ENCODE results near the gene ATP13A1. TPM values are rescaled to one million over a fixed set of nuclear protein-coding genes. Genes with fewer than 3 reads are reported as not detected.

Gene ATP13A1
- total RNA-seq, 1 experiment from 2014 or later: 48.5 TPM

DNA sequence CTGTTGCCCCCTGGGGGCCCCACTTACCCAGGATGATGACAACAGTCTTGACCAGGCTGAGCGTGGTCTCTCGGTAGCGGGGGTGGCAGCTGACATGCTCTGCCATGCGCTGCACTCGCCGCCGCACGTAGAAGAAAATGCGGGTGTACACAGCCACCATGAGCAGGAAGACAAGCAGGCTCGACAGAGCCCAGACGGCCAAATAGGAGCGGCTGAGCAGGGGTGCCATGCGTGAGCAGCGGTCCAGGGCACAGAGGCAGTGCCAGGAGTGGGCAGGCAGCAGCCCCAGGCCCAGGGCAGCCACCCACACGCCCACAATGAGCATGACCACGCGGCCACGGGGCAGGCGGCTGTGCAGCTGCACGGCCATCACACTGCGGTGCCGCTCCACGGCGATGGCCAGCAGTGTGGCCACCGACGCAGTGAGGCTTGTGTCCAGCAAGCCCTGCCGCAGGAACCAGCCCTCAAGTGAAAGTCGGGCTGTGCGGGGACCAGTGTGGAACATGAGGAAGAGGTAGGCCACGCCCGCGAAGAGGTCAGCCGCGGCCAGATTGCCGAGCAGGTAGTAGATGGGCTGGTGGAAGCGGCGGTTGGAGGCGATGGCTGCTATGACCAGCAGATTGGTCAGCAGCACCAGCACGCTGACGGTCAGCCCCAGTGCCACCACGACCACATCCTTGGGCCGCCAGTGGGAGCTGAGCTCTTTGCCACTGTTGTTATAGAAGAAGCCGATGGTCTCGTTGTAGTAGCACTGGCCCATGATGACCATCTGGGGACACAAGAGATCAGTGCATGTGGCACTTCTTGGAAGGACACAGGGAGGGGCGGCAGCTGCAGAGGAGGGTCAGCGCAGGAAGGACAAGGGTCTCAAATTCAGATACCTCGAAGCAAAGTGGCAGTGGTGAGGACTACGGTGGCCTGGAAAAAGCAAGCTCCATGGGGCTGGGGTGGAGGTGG, 36.7 kb downstream of the ATP13A1 start:
- BruUV-seq (replicated peaks): TSS peak; percentile 53
- Histone ChIP-seq H3K27me3 (ENCODE audit: low read length) (no peaks in the 10 kb centered on the region), H3F3A (ENCODE audit: low read length, unreplicated experiment) (no peaks in the 10 kb centered on the region), H3K4me2 (ENCODE audit: low read length) (peak overlapping the region; percentile 83), H3K9ac (ENCODE audit: low read length) (peak overlapping the region; percentile 95), H2AFZ (ENCODE audit: low read length) (peak overlapping the region; percentile 89; the same call in 1 of the 2 replicates), H3K36me3 (ENCODE audit: low read depth, low read length) (no peaks in the 10 kb centered on the region; the same call in 1 of the 2 replicates), H3K27ac (ENCODE audit: low read length) (0 out of 2 replicates have a peak overlapping the region, but pooled peaks have one; percentile 83), H3K9me2 (replicated peaks; ENCODE audit: low read length) (no peaks in the 10 kb centered on the region), H4K20me1 (ENCODE audit: low read length) (no peaks in the 10 kb centered on the region), H3K4me1 (ENCODE audit: insufficient read depth, low read length) (peaks cover 13% of the 10 kb centered on the region), H3K4me3 (ENCODE audit: low read length) (peak overlapping the region; percentile 84), H3K79me2 (ENCODE audit: low read length) (peaks cover 16% of the 10 kb centered on the region), H3K9me3 (ENCODE audit: low read length) (no peaks in the 10 kb centered on the region)
- ChIA-PET CTCF (no interaction called here), POLR2A (ENCODE audit: unreplicated experiment) (no interaction called here)
- DNase-seq (no peak), ATAC-seq (no peak)
- no peak for TF ChIP-seq EZH2 (IDR thresholded peaks at IDR 0.05; ENCODE audit: low read length, unreplicated experiment)
- TF ChIP-seq EZH2phosphoT487 (IDR thresholded peaks at IDR 0.05; ENCODE audit: borderline replicate concordance, low read length): no peak
- intact Hi-C loops (cut with micrococcal nuclease): no loop called here

DNA sequence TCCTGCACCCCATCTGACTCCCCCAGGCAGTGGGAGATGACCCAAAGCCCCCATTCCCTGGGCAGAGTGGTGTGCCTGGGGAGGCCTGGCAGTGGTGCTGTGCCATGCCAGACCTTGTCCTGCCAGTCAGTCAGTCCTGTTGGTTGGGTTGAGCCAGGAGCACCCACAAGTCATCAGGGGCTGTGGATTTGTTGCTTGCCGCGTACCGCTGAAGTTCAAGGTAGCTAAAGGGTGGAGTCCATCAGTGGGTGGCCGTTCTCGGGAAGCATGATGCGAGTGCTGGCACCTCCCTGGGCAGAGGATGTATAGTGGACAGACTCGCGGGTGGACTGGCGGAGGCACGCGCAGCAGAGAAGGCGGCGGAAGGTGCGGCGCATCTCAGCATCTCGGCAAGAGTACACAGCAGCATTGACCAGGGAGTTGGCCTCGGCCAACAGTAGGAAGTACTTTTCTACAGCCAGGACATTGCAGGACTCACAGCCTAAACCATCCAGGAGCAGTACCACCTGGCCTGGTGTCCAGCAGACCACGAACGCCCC, 39.4 kb downstream of the ATP13A1 start:
- H2AFZ ChIP-seq (ENCODE audit: low read length): no peak overlapping the region
- no TSS peak for BruUV-seq (replicated peaks)
- no peaks in the 10 kb centered on the region for H4K20me1 ChIP-seq (ENCODE audit: low read length)
- H3K4me2 ChIP-seq (ENCODE audit: low read length): no peak overlapping the region
- DNase-seq (no peak), ATAC-seq (no peak)
- no peak overlapping the region for H3K9ac ChIP-seq (ENCODE audit: low read length)
- H3K27me3 ChIP-seq (ENCODE audit: low read length): no peaks in the 10 kb centered on the region
- POLR2A ChIA-PET (ENCODE audit: unreplicated experiment): no interaction called here
- no peaks in the 10 kb centered on the region for H3K9me2 ChIP-seq (replicated peaks; ENCODE audit: low read length)
- intact Hi-C loops (cut with micrococcal nuclease): no loop called here
- H3K27ac ChIP-seq (ENCODE audit: low read length): no peak overlapping the region
- CTCF ChIA-PET: no interaction called here
- H3K4me1 ChIP-seq (ENCODE audit: insufficient read depth, low read length): peaks cover 11% of the 10 kb centered on the region
- H3K79me2 ChIP-seq (ENCODE audit: low read length): peaks cover 16% of the 10 kb centered on the region
- H3F3A ChIP-seq (ENCODE audit: low read length, unreplicated experiment): no peaks in the 10 kb centered on the region
- no peaks in the 10 kb centered on the region for H3K9me3 ChIP-seq (ENCODE audit: low read length)
- TF ChIP-seq, protein P1, sequence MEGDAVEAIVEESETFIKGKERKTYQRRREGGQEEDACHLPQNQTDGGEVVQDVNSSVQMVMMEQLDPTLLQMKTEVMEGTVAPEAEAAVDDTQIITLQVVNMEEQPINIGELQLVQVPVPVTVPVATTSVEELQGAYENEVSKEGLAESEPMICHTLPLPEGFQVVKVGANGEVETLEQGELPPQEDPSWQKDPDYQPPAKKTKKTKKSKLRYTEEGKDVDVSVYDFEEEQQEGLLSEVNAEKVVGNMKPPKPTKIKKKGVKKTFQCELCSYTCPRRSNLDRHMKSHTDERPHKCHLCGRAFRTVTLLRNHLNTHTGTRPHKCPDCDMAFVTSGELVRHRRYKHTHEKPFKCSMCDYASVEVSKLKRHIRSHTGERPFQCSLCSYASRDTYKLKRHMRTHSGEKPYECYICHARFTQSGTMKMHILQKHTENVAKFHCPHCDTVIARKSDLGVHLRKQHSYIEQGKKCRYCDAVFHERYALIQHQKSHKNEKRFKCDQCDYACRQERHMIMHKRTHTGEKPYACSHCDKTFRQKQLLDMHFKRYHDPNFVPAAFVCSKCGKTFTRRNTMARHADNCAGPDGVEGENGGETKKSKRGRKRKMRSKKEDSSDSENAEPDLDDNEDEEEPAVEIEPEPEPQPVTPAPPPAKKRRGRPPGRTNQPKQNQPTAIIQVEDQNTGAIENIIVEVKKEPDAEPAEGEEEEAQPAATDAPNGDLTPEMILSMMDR (conservative IDR thresholded peaks at IDR 0.05; ENCODE audit: low read depth, low read length): no peak
- TF ChIP-seq EZH2 (IDR thresholded peaks at IDR 0.05; ENCODE audit: low read length, unreplicated experiment): no peak
- TF ChIP-seq EZH2phosphoT487 (IDR thresholded peaks at IDR 0.05; ENCODE audit: borderline replicate concordance, low read length): no peak
- H3K4me3 ChIP-seq (ENCODE audit: low read length): no peak overlapping the region
- H3K36me3 ChIP-seq (ENCODE audit: low read depth, low read length): no peaks in the 10 kb centered on the region; the same call in 1 of the 2 replicates

DNA sequence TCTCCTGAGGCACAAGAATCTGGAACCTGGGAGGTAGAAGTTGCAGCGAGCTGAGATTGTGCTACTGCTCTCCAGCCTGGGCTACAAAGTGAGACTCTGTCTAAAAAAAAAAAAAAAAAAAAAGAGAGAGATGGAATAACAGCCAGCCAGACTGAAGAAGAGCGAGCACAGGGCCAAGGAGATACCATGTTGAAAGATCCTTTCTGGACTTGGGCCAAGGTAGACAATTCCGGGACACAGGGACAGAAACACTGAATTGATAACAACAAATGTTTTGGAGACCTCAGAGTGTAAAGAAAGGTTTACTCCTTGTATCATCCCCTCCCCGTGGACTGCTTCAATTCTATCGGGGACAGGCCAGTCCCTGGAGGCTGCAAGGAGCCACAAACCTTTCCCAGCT, 40.1 kb downstream of the ATP13A1 start:
- TF ChIP-seq, protein P1 (conservative IDR thresholded peaks at IDR 0.05; ENCODE audit: low read depth, low read length): no peak
- TF ChIP-seq EZH2phosphoT487 (IDR thresholded peaks at IDR 0.05; ENCODE audit: borderline replicate concordance, low read length) (no peak), EZH2 (IDR thresholded peaks at IDR 0.05; ENCODE audit: low read length, unreplicated experiment) (no peak)
- intact Hi-C loops (cut with micrococcal nuclease): no loop called here
- Histone ChIP-seq H3K27ac (ENCODE audit: low read length) (no peak overlapping the region), H3K4me1 (ENCODE audit: insufficient read depth, low read length) (peaks cover 14% of the 10 kb centered on the region), H3K4me3 (ENCODE audit: low read length) (no peak overlapping the region), H2AFZ (ENCODE audit: low read length) (no peak overlapping the region), H3F3A (ENCODE audit: low read length, unreplicated experiment) (no peaks in the 10 kb centered on the region), H4K20me1 (ENCODE audit: low read length) (no peaks in the 10 kb centered on the region), H3K9me3 (ENCODE audit: low read length) (no peaks in the 10 kb centered on the region), H3K36me3 (ENCODE audit: low read depth, low read length) (no peaks in the 10 kb centered on the region; the same call in 1 of the 2 replicates), H3K79me2 (ENCODE audit: low read length) (peaks cover 16% of the 10 kb centered on the region), H3K9me2 (replicated peaks; ENCODE audit: low read length) (no peaks in the 10 kb centered on the region), H3K4me2 (ENCODE audit: low read length) (no peak overlapping the region), H3K27me3 (ENCODE audit: low read length) (no peaks in the 10 kb centered on the region), H3K9ac (ENCODE audit: low read length) (no peak overlapping the region)
- ChIA-PET POLR2A (ENCODE audit: unreplicated experiment) (no interaction called here), CTCF (no interaction called here)
- no peak for ATAC-seq
- no TSS peak for BruUV-seq (replicated peaks)
- DNase-seq: no peak

Measured in PC-3 (cell line).